Measurements from ENCODE around the gene DYNC2LI1.

Gene DYNC2LI1

DNA sequence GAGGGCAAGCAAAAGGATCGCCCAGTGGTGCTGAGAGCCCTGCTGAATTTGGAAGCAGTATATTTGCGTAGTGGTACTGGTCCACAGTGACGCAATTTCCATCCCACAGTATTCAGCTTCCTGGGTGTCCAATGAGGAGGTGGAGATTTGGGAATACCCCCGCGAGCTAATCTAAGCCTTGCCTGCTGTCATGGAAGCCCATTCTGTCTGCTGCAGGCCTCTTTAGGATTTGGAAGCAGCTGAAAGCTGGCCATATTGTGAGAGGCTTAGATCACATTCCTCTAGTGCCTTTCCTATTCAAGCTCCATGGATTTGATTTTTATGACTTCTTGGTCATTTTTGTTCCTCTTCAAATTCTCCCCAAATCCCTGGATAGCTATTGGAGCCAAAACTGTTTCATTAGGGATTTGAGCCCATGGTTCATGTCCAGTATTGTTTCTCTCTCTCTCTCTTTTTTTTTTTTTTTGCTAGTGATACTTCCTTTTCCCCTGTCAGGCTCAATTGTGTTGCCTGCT is 22.3 kb upstream of the DYNC2LI1 start:
- no peak overlapping the region for H3K27ac ChIP-seq
- TF ChIP-seq ZFX (IDR thresholded peaks at IDR 0.05; ENCODE audit: borderline replicate concordance): no peak
- TF ChIP-seq, protein P1, sequence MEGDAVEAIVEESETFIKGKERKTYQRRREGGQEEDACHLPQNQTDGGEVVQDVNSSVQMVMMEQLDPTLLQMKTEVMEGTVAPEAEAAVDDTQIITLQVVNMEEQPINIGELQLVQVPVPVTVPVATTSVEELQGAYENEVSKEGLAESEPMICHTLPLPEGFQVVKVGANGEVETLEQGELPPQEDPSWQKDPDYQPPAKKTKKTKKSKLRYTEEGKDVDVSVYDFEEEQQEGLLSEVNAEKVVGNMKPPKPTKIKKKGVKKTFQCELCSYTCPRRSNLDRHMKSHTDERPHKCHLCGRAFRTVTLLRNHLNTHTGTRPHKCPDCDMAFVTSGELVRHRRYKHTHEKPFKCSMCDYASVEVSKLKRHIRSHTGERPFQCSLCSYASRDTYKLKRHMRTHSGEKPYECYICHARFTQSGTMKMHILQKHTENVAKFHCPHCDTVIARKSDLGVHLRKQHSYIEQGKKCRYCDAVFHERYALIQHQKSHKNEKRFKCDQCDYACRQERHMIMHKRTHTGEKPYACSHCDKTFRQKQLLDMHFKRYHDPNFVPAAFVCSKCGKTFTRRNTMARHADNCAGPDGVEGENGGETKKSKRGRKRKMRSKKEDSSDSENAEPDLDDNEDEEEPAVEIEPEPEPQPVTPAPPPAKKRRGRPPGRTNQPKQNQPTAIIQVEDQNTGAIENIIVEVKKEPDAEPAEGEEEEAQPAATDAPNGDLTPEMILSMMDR (IDR thresholded peaks at IDR 0.05): no peak

DNA sequence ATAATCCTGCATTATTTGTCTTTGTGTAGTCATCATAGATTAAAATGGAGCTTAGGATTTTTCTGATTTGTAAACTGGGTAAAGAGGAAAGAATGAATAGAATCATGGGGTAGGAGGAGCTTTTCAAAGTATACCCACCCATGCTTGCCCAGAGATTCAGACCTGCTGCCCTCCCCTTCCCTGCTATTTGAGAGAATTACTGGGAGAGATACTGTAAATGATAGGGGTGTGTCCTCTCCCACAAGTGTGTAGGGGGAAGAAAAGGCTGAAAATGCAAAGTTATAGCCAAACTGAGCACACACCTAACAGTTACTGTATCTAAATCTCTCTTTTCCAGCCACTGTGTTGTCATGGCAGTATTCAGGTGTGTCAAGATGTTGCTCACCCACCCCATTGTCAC is 21.5 kb upstream of the DYNC2LI1 start:
- no peak overlapping the region for H3K27ac ChIP-seq

DNA sequence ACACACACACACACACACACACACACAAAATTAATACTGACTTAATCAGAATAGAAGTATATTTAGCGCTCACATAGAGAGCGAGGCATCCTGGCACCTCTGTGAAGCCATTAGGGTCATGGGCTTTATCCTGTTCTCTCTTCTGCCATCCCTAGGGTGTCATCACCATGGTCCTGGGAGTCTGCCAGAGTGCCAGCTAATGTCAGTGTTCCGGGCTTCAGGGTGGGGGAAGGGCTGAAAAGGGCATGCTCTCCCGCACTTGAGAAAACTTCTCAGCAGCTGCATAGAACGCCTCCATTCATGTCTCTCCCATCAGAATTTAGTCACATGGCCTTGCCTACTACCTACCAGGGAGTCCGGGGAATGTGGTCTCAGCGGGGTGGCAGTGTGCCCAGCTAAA is 19.7 kb upstream of the DYNC2LI1 start:
- H3K27ac ChIP-seq: no peak overlapping the region
- TF ChIP-seq ZFX (IDR thresholded peaks at IDR 0.05; ENCODE audit: borderline replicate concordance): no peak
- TF ChIP-seq, protein P1 (IDR thresholded peaks at IDR 0.05): no peak

More for the DNA sequence above, 21.5 kb upstream of the DYNC2LI1 start:
- no peak for TF ChIP-seq ZFX (IDR thresholded peaks at IDR 0.05; ENCODE audit: borderline replicate concordance)
- TF ChIP-seq, protein P1 (IDR thresholded peaks at IDR 0.05): no peak

DNA sequence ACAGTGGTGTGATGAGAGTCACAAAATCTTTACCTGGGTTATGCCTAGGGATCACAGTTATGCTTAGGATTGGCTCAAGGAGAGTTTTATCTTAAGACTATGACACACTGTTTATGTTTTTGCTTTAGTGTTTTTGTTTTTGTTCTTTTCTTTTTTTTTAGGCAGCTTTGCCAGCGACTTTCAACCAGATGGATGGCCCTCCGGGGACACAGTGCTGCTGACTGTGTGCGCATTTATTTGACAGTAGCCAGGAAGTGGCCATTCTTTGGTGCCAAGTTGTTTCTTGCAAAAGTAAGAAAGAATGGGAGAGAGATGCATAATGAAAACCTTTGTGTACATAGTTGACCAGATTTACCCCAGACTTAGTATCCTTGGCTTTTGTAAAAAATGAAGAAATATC is 15.1 kb upstream of the DYNC2LI1 start:
- no peak overlapping the region for H3K27ac ChIP-seq

DNA sequence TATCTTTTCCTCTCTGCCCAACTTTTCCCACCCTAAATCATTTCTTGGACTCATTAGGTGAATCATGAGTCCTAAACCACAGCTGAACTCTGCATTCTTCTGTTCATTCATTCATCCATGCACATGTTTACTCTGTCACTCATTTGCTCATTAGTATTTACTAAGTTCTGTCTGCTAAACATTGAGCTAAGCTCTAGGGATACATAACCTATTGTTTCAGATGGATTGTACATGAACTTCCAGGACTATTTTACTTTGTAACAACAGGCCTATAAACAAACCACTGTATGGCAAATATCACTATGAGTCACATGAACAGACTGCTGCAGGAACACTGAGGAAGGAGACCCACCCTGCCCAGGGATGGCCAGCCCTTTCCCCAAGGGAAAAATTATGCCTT is 14.6 kb upstream of the DYNC2LI1 start:
- no peak overlapping the region for H3K27ac ChIP-seq
- TF ChIP-seq, protein P1 (IDR thresholded peaks at IDR 0.05): no peak
- TF ChIP-seq ZFX (IDR thresholded peaks at IDR 0.05; ENCODE audit: borderline replicate concordance): no peak

More for the DNA sequence above, 15.1 kb upstream of the DYNC2LI1 start:
- no peak for TF ChIP-seq ZFX (IDR thresholded peaks at IDR 0.05; ENCODE audit: borderline replicate concordance)
- TF ChIP-seq, protein P1 (IDR thresholded peaks at IDR 0.05): no peak

DNA sequence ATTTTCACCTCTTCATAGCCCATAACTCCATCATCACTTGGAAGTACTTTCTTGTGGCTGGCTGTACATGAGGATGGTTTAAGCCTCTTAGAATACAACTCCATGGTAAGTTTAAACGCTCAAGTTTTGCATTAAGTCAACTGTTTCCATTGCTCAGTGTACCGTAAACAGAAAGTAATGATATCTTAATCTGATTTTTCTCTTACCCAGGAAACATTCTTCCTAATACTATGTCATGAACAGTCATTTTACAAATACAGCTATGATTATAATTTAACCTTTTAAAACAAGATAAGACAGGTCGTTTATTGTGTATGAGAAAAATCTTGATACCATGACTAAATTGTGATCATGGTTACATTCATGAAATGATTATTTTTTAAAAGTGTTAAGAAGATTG is 11.6 kb upstream of the DYNC2LI1 start:
- H3K27ac ChIP-seq: no peak overlapping the region
- TF ChIP-seq ZFX (IDR thresholded peaks at IDR 0.05; ENCODE audit: borderline replicate concordance): no peak
- TF ChIP-seq, protein P1 (IDR thresholded peaks at IDR 0.05): no peak

DNA sequence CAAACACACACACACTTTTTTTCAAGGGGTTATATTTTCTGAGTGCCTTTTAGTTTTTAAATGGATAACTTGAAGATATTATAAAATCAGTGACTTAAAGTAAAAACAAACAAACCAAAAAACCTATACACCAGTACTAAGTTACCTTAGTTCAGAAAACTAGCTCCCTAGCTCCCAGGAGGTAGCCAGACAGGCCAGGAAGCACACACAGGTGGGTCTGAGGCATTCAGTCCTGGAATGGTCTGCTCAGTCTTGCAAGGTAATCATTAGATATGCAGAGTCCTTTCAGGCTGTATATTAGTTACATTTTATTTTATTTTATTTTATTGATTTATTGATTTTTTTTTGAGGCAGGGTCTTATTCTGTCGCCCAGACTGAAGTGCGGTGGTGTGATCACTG is 10.7 kb upstream of the DYNC2LI1 start:
- TF ChIP-seq, protein P1 (IDR thresholded peaks at IDR 0.05): no peak
- no peak for TF ChIP-seq ZFX (IDR thresholded peaks at IDR 0.05; ENCODE audit: borderline replicate concordance)
- no peak overlapping the region for H3K27ac ChIP-seq

Data from 22Rv1 (cell line).